CD4-positive, alpha-beta T cell treated with Interleukin-6 for 4 hours (primary cell): Measurements from ENCODE around the gene TFCP2L1.
"Not testable (repeated sequence)": the region's sequence is repeated elsewhere in the genome, so short reads cannot be mapped to it uniquely, and the experiment has no call there.

ENCODE experiments used
- DNase-seq: peaks from one replicate; pipeline ENCODE4 v3.0.0-alpha.2; 2020; ENCODE audit warnings: mixed read lengths

TFCP2L1 gene

GRCh38 chr2:121284463-121285449 is at the start of gene TFCP2L1:
TFCP2L1 (minus strand) TSS chr2:121285202; CDS start chr2:121285109, 93 bp downstream.
- no peak for DNase-seq

GRCh38 chr2:121333834-121334558 is 49.0 kb upstream of the TFCP2L1 start:
- DNase-seq: no peak

- no peak for DNase-seq
Measured at GRCh38 chr2:121333231-121333630, 48.2 kb upstream of the TFCP2L1 start.

- DNase-seq: not testable (repeated sequence)
Measured at GRCh38 chr2:121331324-121331723, 46.3 kb upstream of the TFCP2L1 start.

GRCh38 chr2:121330921-121331320 is 45.9 kb upstream of the TFCP2L1 start:
- no peak for DNase-seq

- no peak for DNase-seq
Measured at GRCh38 chr2:121329786-121330185, 44.8 kb upstream of the TFCP2L1 start.

- no peak for DNase-seq
Measured at GRCh38 chr2:121326628-121327027, 41.6 kb upstream of the TFCP2L1 start.

- DNase-seq: no peak
Measured at GRCh38 chr2:121324601-121325000, 39.6 kb upstream of the TFCP2L1 start.

GRCh38 chr2:121321476-121321875 is 36.5 kb upstream of the TFCP2L1 start:
- DNase-seq: no peak

GRCh38 chr2:121319941-121320340 is 34.9 kb upstream of the TFCP2L1 start:
- DNase-seq: no peak

GRCh38 chr2:121316986-121317385 is 32.0 kb upstream of the TFCP2L1 start:
- DNase-seq: no peak

- not testable (repeated sequence) for DNase-seq
Measured at GRCh38 chr2:121313701-121314100, 28.7 kb upstream of the TFCP2L1 start.

- no peak for DNase-seq
Measured at GRCh38 chr2:121309801-121310200, 24.8 kb upstream of the TFCP2L1 start.

- DNase-seq: no peak
Measured at GRCh38 chr2:121309323-121309722, 24.3 kb upstream of the TFCP2L1 start.

- no peak for DNase-seq
Measured at GRCh38 chr2:121307048-121307447, 22.0 kb upstream of the TFCP2L1 start.

GRCh38 chr2:121304941-121305340 is 19.9 kb upstream of the TFCP2L1 start:
- DNase-seq: no peak

GRCh38 chr2:121303531-121304263 is 18.7 kb upstream of the TFCP2L1 start:
- DNase-seq: no peak

GRCh38 chr2:121301190-121301589 is 16.2 kb upstream of the TFCP2L1 start:
- not testable (repeated sequence) for DNase-seq

GRCh38 chr2:121298476-121298875 is 13.5 kb upstream of the TFCP2L1 start:
- DNase-seq: no peak

GRCh38 chr2:121297866-121298265 is 12.9 kb upstream of the TFCP2L1 start:
- DNase-seq: not testable (repeated sequence)

GRCh38 chr2:121297217-121297830 is 12.3 kb upstream of the TFCP2L1 start:
- DNase-seq: no peak

- DNase-seq: no peak
Measured at GRCh38 chr2:121295911-121296650, 11.1 kb upstream of the TFCP2L1 start.
